HG02884 (cell line): ENCODE results near the gene DGUOK.

Source experiments
- ATAC-seq: cut with Tn5 transposase; IDR thresholded peaks from one replicate; pipeline ENCODE4 v1.9.1; 2021; ENCODE audit warnings: mild to moderate bottlenecking, moderate library complexity; ENCODE audit not compliant: unreplicated experiment

The DGUOK gene

GRCh38 chr2:73946215-73946614, 19.5 kb downstream of the DGUOK start:
- ATAC-seq: no peak

GRCh38 chr2:73946666-73947065, 20.0 kb downstream of the DGUOK start:
- no peak for ATAC-seq

DNA sequence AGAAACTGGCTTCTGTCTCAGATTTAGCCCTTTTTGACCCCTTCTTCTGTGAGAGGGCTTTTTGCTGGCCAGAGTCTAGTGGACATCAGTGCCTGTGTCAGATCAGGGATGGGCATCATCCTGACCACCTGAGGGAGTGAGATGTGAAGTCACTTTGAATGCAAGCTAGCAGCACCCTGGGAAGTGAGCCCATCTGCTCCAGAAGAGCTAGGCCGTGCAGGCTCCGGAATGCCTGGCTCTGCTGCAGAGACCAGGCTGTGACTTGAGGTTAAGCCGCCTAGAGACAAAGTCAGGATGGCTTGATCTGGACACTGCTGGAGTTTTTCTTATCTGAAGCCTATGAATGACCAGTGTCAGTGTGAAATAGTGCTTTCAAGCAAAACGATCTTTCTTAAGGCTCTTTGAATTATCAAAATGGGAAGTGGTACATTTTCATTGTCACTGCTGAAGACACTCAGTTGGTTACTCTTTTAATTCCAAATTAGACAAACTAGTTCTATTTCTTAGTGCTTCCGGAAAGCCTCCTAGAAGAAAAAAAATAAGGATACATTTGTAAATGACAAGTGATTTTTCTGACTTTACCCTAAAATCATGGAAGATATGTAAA, 20.8 kb downstream of the DGUOK start:
- no peak for ATAC-seq

DNA sequence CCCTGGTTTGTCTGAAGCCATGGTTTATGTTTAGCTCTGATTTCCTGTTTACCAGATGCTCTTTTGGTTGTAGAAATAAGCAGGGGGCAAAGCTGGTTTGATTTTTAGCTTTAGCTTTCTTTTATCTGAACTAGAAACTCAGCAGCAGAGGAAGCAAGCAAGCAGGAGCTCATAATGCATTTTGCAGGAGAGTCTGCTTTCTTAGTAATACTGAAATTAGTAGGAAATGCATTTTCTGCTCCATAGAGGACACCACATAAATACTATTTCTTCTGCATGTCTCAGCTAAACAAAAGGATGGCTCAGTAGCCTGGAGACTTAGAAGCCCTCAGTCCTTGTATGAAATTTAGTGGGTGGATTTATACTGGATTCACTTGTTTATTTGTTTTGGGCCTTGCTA, 23.1 kb downstream of the DGUOK start:
- ATAC-seq: no peak

DNA sequence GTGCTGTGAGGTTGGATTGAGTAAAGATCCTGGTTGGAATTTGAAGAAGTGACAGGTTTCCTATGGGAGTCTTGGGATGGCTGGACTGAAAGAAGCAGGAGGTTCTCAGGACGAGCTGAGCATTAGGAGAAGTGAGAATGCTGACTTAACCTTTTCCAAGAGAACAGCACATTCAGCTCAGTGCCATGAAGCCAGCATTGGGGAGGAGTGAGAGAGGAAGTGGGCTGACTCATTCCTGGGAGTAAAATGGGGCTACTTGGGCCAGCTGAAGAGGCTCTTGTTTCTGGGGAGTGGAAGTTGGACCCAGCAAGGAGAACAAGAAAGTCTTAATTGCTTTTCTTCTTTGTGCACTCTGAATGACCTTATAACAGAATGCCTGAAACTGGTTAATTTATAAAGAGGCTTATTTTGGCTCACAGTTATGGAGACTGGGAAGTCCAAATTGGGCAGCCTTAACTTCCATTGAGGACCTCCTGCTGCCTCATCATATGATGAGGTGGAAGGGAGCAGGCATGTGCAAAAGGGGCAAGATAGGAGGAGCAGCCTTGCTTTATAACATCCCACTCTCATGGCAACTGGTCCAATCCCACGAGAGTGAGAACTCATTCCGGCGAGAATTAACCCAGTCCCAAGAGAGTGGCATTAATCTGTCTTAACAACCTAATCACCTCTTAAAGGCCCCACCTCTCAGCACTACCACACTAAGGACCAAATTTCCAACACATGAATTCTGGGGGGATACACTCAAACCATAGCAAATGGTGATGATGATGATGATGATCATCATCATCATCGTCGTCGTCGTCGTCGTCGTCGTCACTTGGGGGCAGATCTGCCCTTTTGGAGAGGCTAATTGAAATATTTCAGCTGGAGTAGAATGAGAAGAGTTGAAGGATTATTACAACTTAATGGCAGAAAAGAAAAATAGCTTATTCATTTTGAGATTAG, 26.1 kb downstream of the DGUOK start:
- no peak for ATAC-seq

DNA sequence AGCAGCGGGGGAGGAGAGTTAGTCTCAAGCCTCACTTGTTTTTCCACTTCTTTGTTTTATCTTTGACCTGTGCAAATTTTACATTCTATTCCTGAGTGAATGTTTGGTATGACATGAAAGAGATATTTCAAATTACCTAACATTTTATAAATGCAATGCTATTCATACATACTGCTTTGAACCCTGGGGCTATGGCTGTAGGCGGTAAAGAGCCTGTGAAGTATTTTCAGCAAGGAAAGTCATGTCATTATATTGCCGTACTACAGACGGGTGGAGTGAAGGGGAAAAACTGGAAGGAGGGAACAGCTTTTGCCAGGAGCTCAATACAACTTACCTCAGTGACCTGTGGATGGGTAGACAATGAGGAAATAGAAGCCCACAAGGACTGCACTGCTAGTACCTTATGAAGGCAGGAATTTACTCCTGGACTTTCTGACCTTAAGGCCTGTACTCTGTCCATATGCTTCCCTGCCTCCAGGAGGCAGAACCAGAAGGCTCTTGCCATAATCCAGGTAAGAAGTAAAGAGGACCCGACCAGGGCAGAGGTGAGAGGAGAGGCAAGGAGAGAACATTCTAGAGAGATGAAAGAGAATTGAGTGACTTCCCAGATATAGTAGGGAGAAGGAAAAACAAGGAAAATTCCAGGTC, 29.7 kb downstream of the DGUOK start:
- ATAC-seq: no peak

DNA sequence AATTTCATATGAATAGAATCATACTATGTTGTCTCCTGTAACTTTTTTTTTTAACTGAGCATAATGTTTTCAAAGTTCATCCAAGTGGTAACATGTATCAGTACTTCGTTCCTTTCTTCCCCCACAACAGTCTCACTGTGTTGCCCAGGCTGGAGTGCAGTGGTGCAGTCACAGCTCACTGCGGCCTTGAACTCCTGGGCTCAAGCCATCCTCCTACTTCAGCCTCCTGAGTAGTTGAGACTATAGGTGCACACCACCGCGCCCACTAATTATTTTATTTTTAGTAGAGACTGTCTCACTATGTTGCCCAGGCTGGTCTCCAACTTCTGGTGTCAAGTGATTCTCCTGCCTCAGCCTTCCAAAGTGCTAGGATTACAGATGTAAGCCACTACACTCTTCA, 34.6 kb downstream of the DGUOK start:
- no peak for ATAC-seq

GRCh38 chr2:73961823-73962615, 35.3 kb downstream of the DGUOK start:
- no peak for ATAC-seq

DNA sequence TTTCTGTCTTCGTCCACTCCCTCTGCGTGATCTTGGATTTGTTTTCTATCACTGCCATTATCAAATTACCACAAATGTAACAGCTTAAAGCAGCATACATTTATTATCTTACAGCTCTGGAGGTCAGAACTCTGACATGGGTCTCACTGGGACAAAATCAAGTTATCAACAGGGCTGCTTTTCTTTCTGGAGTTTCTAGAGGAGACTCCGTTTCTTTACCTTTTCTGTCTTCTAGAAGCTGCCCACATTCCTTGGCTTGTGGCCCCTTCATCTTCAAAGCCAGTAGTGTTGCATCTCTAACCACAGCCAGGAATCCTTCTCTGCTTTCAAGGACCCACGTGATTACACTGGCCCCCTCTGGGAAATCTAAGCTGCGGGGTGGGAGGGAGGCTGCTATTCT, 36.1 kb downstream of the DGUOK start:
- ATAC-seq: no peak

GRCh38 chr2:73963385-73964120, 36.9 kb downstream of the DGUOK start:
- ATAC-seq: peak; percentile 76

DNA sequence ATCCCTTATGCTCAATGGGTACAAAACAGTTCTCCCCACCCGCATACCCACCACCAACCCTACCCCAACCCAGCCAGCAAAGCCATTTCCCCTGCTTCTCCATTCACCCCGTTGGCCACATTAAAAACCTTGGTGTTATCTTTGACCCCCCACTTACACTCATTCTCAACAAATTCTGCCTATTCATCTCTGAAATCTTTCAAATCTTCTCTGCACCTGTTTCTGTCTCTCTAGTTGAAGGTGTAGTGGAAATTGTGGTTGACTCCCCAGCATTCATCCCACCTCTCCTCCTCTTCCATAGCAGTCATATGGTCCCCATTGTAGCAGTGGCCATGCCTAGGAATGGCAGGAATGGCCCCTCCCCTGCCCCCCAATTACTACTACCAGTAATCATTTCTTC, 37.5 kb downstream of the DGUOK start:
- peak; percentile 6 for ATAC-seq

GRCh38 chr2:73965053-73965452, 38.4 kb downstream of the DGUOK start:
- ATAC-seq: no peak

GRCh38 chr2:73968357-73968937, 41.8 kb downstream of the DGUOK start:
- no peak for ATAC-seq

DNA sequence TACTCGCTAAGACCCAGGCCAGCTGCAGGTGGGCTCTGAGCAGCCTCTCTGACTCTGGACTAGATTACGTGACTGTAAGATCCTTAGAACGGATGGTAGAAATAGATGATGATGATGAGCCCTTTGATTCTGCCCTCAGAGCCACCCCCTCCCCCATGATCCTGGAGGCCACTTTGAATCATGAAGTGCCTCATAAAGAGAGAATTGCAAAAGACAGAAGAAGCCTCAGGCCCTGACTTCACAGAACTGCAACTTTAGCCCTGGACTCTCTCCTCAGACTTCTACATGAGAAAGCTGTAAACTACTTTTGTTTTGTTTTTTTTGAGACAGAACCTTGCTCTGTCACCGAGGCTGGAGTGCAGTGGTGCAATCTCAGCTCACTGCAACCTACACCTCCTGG, 42.7 kb downstream of the DGUOK start:
- ATAC-seq: no peak

DNA sequence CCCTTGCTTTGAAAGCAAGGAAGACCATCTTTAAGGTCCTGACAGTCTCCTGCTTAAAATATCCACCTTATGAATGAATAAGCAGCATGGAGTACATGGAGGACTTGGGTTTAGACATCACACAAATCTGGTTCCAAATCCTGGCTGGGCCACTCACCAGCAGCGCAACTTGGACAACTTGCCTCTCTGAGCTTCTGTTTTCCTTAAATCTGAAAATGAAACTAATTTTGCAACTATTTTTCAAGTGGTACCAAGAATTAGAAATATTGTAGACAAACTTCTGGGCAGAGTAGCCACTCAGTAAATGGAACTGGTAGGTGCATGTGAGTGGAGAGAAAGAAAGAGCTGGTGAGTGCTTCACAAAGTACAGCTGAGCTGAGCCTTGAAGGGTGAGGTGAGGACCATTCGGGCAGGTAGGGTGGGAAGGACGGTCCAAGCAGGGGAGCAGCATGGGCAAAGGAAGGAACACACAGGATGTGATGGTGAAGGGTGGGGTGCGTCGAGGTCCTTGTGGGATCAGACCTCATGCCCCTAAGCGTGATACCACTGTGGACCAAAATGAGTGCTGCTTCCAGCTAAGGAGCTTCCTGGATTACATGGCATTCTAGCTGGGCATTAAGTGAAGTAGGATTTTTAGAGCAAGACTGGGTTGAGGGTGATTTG, 43.6 kb downstream of the DGUOK start:
- no peak for ATAC-seq

DNA sequence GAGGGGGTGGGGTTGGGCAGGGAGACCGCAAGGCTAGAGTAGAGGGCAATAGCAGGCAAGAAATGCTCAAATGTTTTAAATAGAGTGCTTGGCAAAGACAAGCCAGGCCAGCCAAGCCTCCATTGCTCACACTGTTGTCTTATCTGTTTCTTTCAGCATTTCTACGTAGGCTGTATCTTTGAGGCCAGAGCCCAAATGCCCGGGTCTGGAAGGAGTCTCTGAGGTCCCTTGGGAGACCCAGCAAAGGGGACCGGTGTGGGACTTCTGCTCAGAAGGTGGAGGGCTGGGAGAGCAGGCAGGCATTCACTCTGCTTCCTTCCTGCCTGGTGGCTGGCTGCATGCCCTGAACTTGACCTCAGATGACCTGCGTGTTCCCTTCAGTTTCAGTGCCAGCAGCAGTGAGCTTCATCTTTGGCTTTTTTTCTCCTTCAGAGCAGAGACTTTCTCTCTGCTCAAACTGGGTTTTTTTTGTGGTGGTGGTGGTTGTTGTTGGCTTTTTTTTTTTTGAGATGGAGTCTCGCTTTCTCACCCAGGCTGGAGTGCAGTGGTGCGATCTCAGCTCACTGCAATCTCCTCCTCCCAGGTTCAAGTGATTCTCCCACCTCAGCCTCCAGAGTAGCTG, 44.3 kb downstream of the DGUOK start:
- peak; percentile 55 for ATAC-seq

DNA sequence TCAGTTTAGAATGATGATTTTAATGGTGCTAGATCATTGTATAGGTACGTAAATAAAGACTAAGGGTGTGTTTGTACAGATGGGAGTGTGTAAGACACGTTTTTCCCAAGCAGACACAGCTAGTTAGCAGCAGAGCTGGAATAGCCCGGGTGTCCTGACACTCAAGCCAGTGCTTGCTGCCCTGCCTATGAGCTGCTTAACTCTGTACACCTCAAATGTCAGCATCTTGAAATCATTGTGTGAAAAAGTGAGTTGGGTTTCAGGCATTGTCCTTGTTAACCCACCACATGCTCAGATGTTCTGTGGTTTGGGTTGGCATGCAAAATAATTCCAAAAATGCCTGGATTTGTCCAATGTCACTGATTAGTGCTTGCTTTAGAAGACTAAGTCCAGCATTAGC, 45.0 kb downstream of the DGUOK start:
- ATAC-seq: no peak

- no peak for ATAC-seq
These were observed 46.2 kb downstream of the DGUOK start for GRCh38 chr2:73972846-73973245.

GRCh38 chr2:73975731-73976130, 49.1 kb downstream of the DGUOK start:
- no peak for ATAC-seq
